DOHH2 (cell line): Measurements from ENCODE around the gene MGAT4A.

Experiments used
- H3F3A ChIP-seq: fragments of 200-600 bp; sonication (generic), shearing (Covaris generic); 2 replicates; pipeline ENCODE4 v1.6.0; 2016; ENCODE audit warnings: antibody characterized with exemption, mild to moderate bottlenecking; ENCODE audit not compliant: control insufficient read depth, insufficient read depth
- H3K27ac ChIP-seq: fragments of 200-600 bp; sonication (generic); 2 replicates; pipeline ENCODE4 v1.5.1; 2014; ENCODE audit warnings: low read depth, mild to moderate bottlenecking, low read length, moderate library complexity
- H3K27me3 ChIP-seq: fragments of 200-600 bp; sonication (generic); 2 replicates; pipeline ENCODE4 v1.6.1; 2014; ENCODE audit warnings: mild to moderate bottlenecking, low read length, mixed read lengths; ENCODE audit not compliant: control insufficient read depth
- H3K36me3 ChIP-seq: fragments of 200-600 bp; sonication (generic); 2 replicates; pipeline ENCODE4 v1.6.1; 2014; ENCODE audit warnings: mild to moderate bottlenecking, low read length, moderate library complexity, mixed read lengths; ENCODE audit not compliant: control insufficient read depth
- H3K4me1 ChIP-seq: fragments of 200-600 bp; sonication (generic); 2 replicates; pipeline ENCODE4 v1.6.1; 2014; ENCODE audit warnings: mild to moderate bottlenecking, low read length, mixed read lengths; ENCODE audit not compliant: control insufficient read depth
- H3K4me2 ChIP-seq: fragments of 200-600 bp; sonication (generic); 2 replicates; pipeline ENCODE4 v1.6.0; 2014; ENCODE audit warnings: mild to moderate bottlenecking, low read length, moderate library complexity
- H3K4me3 ChIP-seq: fragments of 200-600 bp; sonication (generic); 2 replicates; pipeline ENCODE4 v1.5.1; 2014; ENCODE audit warnings: mild to moderate bottlenecking, low read length, mixed read lengths
- H3K79me2 ChIP-seq: fragments of 200-600 bp; sonication (generic); 2 replicates; pipeline ENCODE4 v1.6.1; 2014; ENCODE audit warnings: mild to moderate bottlenecking, low read length, mixed read lengths; ENCODE audit not compliant: control insufficient read depth
- H3K9me2 ChIP-seq: fragments of 200-600 bp; sonication (generic); replicated peaks from 2 replicates; pipeline ENCODE4 v1.6.1; 2014; ENCODE audit warnings: mild to moderate bottlenecking, low read length, mixed read lengths; ENCODE audit not compliant: control insufficient read depth
- H3K9me3 ChIP-seq: fragments of 200-600 bp; sonication (generic); 2 replicates; pipeline ENCODE4 v1.6.1; 2014; ENCODE audit warnings: antibody characterized with exemption, low read length, mixed read lengths; ENCODE audit not compliant: control insufficient read depth, insufficient read depth
- H4K20me1 ChIP-seq: fragments of 200-600 bp; sonication (generic); 2 replicates; pipeline ENCODE4 v1.6.0; 2014; ENCODE audit warnings: low read depth, mild to moderate bottlenecking, antibody characterized with exemption, low read length, moderate library complexity; ENCODE audit not compliant: control insufficient read depth, insufficient read depth
- EZH2phosphoT487 ChIP-seq: fragments of 200-600 bp; sonication (generic); IDR thresholded peaks from 2 replicates; pipeline ENCODE4 v1.6.1; 2017; ENCODE audit warnings: borderline replicate concordance, mild to moderate bottlenecking, antibody characterized with exemption, low read length, moderate library complexity, mixed read lengths
- TF ChIP-seq, protein P1 (sequence below): fragments of 200-600 bp; sonication (generic); IDR thresholded peaks from one replicate; pipeline ENCODE4 v1.5.1; 2014; ENCODE audit warnings: antibody characterized with exemption, mild to moderate bottlenecking, low read depth, low read length; ENCODE audit not compliant: poor library complexity, severe bottlenecking

The MGAT4A gene

DNA sequence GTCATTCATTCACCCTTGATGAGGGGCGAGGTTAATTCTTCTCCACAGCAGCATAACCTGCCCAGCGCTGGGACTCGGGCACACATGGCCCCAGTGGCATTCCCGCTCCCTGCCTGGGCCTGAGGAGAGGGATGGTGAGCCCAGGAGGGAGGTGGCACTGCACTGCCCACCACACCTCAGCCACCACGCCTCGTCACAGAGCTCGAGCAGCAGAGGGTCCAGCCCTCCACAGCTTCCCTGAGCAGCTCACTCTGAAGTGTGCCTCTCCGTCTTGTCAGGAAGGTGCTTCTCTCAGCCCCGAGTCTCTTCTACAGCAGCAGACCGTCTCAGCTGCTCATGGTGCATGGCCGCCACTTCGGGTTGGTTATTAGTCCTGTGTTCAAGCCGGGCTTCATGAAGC is 157.5 kb downstream of the MGAT4A start:
- Histone ChIP-seq H3K4me2 (no peak overlapping the region), H3K4me3 (no peak overlapping the region), H3K79me2 (no peaks in the 10 kb centered on the region), H3K36me3 (peaks cover 3% of the 10 kb centered on the region; the same call in 1 of the 2 replicates), H3F3A (no peaks in the 10 kb centered on the region), H4K20me1 (no peaks in the 10 kb centered on the region), H3K27ac (no peak overlapping the region), H3K9me3 (no peaks in the 10 kb centered on the region), H3K4me1 (no peaks in the 10 kb centered on the region), H3K27me3 (no peaks in the 10 kb centered on the region), H3K9me2 (no peaks in the 10 kb centered on the region)
- TF ChIP-seq, protein P1, sequence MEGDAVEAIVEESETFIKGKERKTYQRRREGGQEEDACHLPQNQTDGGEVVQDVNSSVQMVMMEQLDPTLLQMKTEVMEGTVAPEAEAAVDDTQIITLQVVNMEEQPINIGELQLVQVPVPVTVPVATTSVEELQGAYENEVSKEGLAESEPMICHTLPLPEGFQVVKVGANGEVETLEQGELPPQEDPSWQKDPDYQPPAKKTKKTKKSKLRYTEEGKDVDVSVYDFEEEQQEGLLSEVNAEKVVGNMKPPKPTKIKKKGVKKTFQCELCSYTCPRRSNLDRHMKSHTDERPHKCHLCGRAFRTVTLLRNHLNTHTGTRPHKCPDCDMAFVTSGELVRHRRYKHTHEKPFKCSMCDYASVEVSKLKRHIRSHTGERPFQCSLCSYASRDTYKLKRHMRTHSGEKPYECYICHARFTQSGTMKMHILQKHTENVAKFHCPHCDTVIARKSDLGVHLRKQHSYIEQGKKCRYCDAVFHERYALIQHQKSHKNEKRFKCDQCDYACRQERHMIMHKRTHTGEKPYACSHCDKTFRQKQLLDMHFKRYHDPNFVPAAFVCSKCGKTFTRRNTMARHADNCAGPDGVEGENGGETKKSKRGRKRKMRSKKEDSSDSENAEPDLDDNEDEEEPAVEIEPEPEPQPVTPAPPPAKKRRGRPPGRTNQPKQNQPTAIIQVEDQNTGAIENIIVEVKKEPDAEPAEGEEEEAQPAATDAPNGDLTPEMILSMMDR: no peak
- no peak for TF ChIP-seq EZH2phosphoT487

GRCh38 chr2:98572676-98573075 is 158.3 kb downstream of the MGAT4A start:
- Histone ChIP-seq H3K79me2 (no peaks in the 10 kb centered on the region), H3K4me1 (no peaks in the 10 kb centered on the region), H3K27ac (no peak overlapping the region), H3K4me2 (no peak overlapping the region), H3K36me3 (peaks cover 3% of the 10 kb centered on the region; the same call in 1 of the 2 replicates), H3K4me3 (no peak overlapping the region), H3K9me2 (no peaks in the 10 kb centered on the region), H4K20me1 (no peaks in the 10 kb centered on the region), H3K9me3 (no peaks in the 10 kb centered on the region), H3K27me3 (no peaks in the 10 kb centered on the region), H3F3A (no peaks in the 10 kb centered on the region)
- TF ChIP-seq, protein P1: no peak
- no peak for TF ChIP-seq EZH2phosphoT487

- no peak for TF ChIP-seq EZH2phosphoT487
- TF ChIP-seq, protein P1: no peak
- no peaks in the 10 kb centered on the region for H3K4me1 ChIP-seq
- H4K20me1 ChIP-seq: no peaks in the 10 kb centered on the region
- no peaks in the 10 kb centered on the region for H3F3A ChIP-seq
- no peaks in the 10 kb centered on the region for H3K9me3 ChIP-seq
- H3K4me3 ChIP-seq: no peak overlapping the region
- no peak overlapping the region for H3K4me2 ChIP-seq
- H3K27ac ChIP-seq: no peak overlapping the region
- H3K79me2 ChIP-seq: no peaks in the 10 kb centered on the region
- H3K36me3 ChIP-seq: peaks cover 3% of the 10 kb centered on the region; the same call in 1 of the 2 replicates
- H3K9me2 ChIP-seq: no peaks in the 10 kb centered on the region
- no peaks in the 10 kb centered on the region for H3K27me3 ChIP-seq
These were observed 158.7 kb downstream of the MGAT4A start for GRCh38 chr2:98572211-98572610.

DNA sequence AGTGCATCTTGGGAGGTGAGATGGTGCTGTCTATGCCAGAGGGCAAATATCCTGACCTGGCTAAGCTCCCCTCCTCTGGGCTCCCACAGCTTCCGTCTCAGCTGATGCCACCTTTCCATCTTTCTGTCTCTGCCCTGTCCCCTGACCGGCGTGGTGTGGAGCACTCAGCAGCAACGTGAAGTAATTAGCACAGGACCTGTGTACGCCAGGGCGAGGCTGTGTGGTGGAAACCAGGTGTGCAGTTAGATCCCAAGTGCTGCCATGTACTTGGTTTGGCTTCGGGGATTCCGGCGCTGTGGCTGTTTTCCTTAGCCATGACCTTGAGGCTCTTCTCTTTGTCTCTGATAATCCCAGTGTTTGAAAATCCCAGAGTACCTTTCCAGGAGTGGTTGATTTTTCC is 159.1 kb downstream of the MGAT4A start:
- H3F3A ChIP-seq: no peaks in the 10 kb centered on the region
- H3K36me3 ChIP-seq: peaks cover 3% of the 10 kb centered on the region; the same call in 1 of the 2 replicates
- H3K4me2 ChIP-seq: no peak overlapping the region
- TF ChIP-seq, protein P1: no peak
- no peak for TF ChIP-seq EZH2phosphoT487
- H3K9me2 ChIP-seq: no peaks in the 10 kb centered on the region
- H3K9me3 ChIP-seq: no peaks in the 10 kb centered on the region
- H4K20me1 ChIP-seq: no peaks in the 10 kb centered on the region
- H3K4me3 ChIP-seq: no peak overlapping the region
- no peaks in the 10 kb centered on the region for H3K27me3 ChIP-seq
- H3K27ac ChIP-seq: no peak overlapping the region
- H3K79me2 ChIP-seq: no peaks in the 10 kb centered on the region
- no peaks in the 10 kb centered on the region for H3K4me1 ChIP-seq
